Esophagus squamous epithelium (tissue), 4 donors: ENCODE results near the gene INMT.

Source experiments
- POLR2A ChIP-seq, 4 donors: fragments of 450-650 bp; IDR thresholded peaks; one replicate each; pipeline ENCODE4 v1.6.1; 2017; ENCODE audit warnings: antibody characterized with exemption in 4 of 4, mild to moderate bottlenecking in 4 of 4, moderate library complexity in 3 of 4
- TF ChIP-seq, protein P1 (sequence below), 6 experiments: fragments of 450-650 bp in 4 of 6; fragments of 200-600 bp in 2 of 6; sonication (generic) in 2 of 6; IDR thresholded peaks; one replicate each; pipeline ENCODE4 v1.5.1; 2016 to 2019; ENCODE audit warnings: antibody characterized with exemption in 6 of 6, mild to moderate bottlenecking in 4 of 6, moderate library complexity in 4 of 6

GRCh38 chr7:30736291-30736690 is 15.6 kb upstream of the INMT start:
- no peak for TF ChIP-seq POLR2A (IDR thresholded peaks at IDR 0.05)
- TF ChIP-seq, protein P1, sequence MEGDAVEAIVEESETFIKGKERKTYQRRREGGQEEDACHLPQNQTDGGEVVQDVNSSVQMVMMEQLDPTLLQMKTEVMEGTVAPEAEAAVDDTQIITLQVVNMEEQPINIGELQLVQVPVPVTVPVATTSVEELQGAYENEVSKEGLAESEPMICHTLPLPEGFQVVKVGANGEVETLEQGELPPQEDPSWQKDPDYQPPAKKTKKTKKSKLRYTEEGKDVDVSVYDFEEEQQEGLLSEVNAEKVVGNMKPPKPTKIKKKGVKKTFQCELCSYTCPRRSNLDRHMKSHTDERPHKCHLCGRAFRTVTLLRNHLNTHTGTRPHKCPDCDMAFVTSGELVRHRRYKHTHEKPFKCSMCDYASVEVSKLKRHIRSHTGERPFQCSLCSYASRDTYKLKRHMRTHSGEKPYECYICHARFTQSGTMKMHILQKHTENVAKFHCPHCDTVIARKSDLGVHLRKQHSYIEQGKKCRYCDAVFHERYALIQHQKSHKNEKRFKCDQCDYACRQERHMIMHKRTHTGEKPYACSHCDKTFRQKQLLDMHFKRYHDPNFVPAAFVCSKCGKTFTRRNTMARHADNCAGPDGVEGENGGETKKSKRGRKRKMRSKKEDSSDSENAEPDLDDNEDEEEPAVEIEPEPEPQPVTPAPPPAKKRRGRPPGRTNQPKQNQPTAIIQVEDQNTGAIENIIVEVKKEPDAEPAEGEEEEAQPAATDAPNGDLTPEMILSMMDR (IDR thresholded peaks at IDR 0.05) = no peak
